Neuronal stem cell (in vitro differentiated cells): ENCODE measurements around the gene GPR35.

Source experiments
- DNase-seq: peaks from one replicate; pipeline ENCODE4 v3.0.0-alpha.2; 2013; ENCODE audit warnings: low spot score
- H2AFZ ChIP-seq: one replicate; pipeline ENCODE4 v1.6.1; 2013; ENCODE audit warnings: mild to moderate bottlenecking, low read length, inconsistent platforms
- H2AK5ac ChIP-seq: 2 replicates; pipeline ENCODE4 v1.6.1; 2013; ENCODE audit warnings: low read depth, mild to moderate bottlenecking, inconsistent platforms, low read length, moderate library complexity, mixed read lengths
- H2BK120ac ChIP-seq: 2 replicates; pipeline ENCODE4 v1.6.1; 2013; ENCODE audit warnings: low read depth, mild to moderate bottlenecking, inconsistent platforms, low read length, moderate library complexity, mixed read lengths
- H2BK12ac ChIP-seq: one replicate; pipeline ENCODE4 v1.6.1; 2013; ENCODE audit warnings: low read length, inconsistent platforms
- H2BK15ac ChIP-seq: 2 replicates; pipeline ENCODE4 v1.6.1; 2013; ENCODE audit warnings: mild to moderate bottlenecking, low read length, inconsistent platforms, mixed read lengths
- H2BK5ac ChIP-seq: one replicate; pipeline ENCODE4 v1.6.1; 2013; ENCODE audit warnings: inconsistent platforms, mild to moderate bottlenecking, low read length, moderate library complexity
- H3K14ac ChIP-seq: one replicate; pipeline ENCODE4 v1.6.1; 2013; ENCODE audit warnings: low read length, inconsistent platforms
- H3K18ac ChIP-seq: 2 replicates; pipeline ENCODE4 v1.6.1; 2013; ENCODE audit warnings: low read length, inconsistent platforms
- H3K23ac ChIP-seq: 2 replicates; pipeline ENCODE4 v1.6.1; 2013; ENCODE audit warnings: low read depth, mild to moderate bottlenecking, mixed read lengths, low read length, inconsistent platforms; ENCODE audit not compliant: poor library complexity
- H3K27ac ChIP-seq: replicated peaks from 3 replicates; pipeline ENCODE4 v1.5.1; 2013; ENCODE audit warnings: low read length, inconsistent platforms
- H3K27me3 ChIP-seq, 3 experiments: 2 replicates each; pipeline ENCODE4 v1.6.1; 2013; ENCODE audit warnings: low read length in 3 of 3, mild to moderate bottlenecking in 2 of 3, inconsistent platforms in 1 of 3, low read depth in 1 of 3, mixed read lengths in 1 of 3, moderate library complexity in 1 of 3; ENCODE audit not compliant: control insufficient read depth in 3 of 3, insufficient read depth in 3 of 3
- H3K36me3 ChIP-seq, 2 donors: replicated peaks in 1 of 2; 2 replicates each; pipeline ENCODE4 v1.6.1; 2013; ENCODE audit warnings: low read length in 2 of 2; ENCODE audit not compliant: control insufficient read depth in 2 of 2, insufficient read depth in 2 of 2
- H3K4ac ChIP-seq: 2 replicates; pipeline ENCODE4 v1.6.1; 2013; ENCODE audit warnings: inconsistent platforms, mild to moderate bottlenecking, low read length, moderate library complexity
- H3K4me1 ChIP-seq, 2 donors: 1 replicate in 1 of 2; 2 replicates in 1 of 2; pipeline ENCODE4 v1.6.1; 2013; ENCODE audit warnings: low read length in 2 of 2, low read depth in 1 of 2; ENCODE audit not compliant: control insufficient read depth in 2 of 2, insufficient read depth in 1 of 2
- H3K4me2 ChIP-seq: one replicate; pipeline ENCODE4 v1.6.1; 2013; ENCODE audit warnings: mild to moderate bottlenecking, low read length, inconsistent platforms; ENCODE audit not compliant: insufficient read depth, poor library complexity, severe bottlenecking
- H3K4me3 ChIP-seq, 2 donors: 2 replicates each; pipeline ENCODE4 v1.5.1; 2013; ENCODE audit warnings: low read length in 2 of 2, mild to moderate bottlenecking in 2 of 2, inconsistent platforms in 1 of 2, moderate library complexity in 1 of 2
- H3K79me1 ChIP-seq: one replicate; pipeline ENCODE4 v1.6.1; 2013; ENCODE audit warnings: low read depth, mild to moderate bottlenecking, inconsistent platforms, low read length, moderate library complexity
- H3K9ac ChIP-seq: one replicate; pipeline ENCODE4 v1.6.1; 2013; ENCODE audit warnings: mild to moderate bottlenecking, low read depth, low read length, inconsistent platforms; ENCODE audit not compliant: poor library complexity
- H3K9me3 ChIP-seq, 2 donors: replicated peaks in 1 of 2; 2 replicates each; pipeline versions ENCODE3 to v1.6.1; 2013; ENCODE audit warnings: low read length in 2 of 2, mild to moderate bottlenecking in 2 of 2, inconsistent platforms in 1 of 2, low read depth in 1 of 2, mixed read lengths in 1 of 2, moderate library complexity in 1 of 2; ENCODE audit not compliant: control insufficient read depth in 2 of 2, insufficient read depth in 1 of 2
- H4K8ac ChIP-seq: one replicate; pipeline ENCODE4 v1.6.1; 2013; ENCODE audit warnings: low read depth, mild to moderate bottlenecking, inconsistent platforms, low read length, moderate library complexity
- H4K91ac ChIP-seq: one replicate; pipeline ENCODE4 v1.6.1; 2013; ENCODE audit warnings: low read length, low read depth, mild to moderate bottlenecking, inconsistent platforms; ENCODE audit not compliant: poor library complexity
- WGBS, 2 donors: extraction: QIAGEN DNeasy Blood & Tissue Kit; methylation state at CpG; one replicate each; pipeline ENCODE4 v1.1.7; 2013; ENCODE audit warnings: missing lambda C conversion rate in 2 of 2, mixed read lengths in 1 of 2; ENCODE audit not compliant: insufficient read length in 2 of 2, insufficient replicate concordance in 1 of 2; ENCODE audit errors: extremely low coverage in 2 of 2; 5-methylcytosine and 5-hydroxymethylcytosine counted together

Gene GPR35

DNA sequence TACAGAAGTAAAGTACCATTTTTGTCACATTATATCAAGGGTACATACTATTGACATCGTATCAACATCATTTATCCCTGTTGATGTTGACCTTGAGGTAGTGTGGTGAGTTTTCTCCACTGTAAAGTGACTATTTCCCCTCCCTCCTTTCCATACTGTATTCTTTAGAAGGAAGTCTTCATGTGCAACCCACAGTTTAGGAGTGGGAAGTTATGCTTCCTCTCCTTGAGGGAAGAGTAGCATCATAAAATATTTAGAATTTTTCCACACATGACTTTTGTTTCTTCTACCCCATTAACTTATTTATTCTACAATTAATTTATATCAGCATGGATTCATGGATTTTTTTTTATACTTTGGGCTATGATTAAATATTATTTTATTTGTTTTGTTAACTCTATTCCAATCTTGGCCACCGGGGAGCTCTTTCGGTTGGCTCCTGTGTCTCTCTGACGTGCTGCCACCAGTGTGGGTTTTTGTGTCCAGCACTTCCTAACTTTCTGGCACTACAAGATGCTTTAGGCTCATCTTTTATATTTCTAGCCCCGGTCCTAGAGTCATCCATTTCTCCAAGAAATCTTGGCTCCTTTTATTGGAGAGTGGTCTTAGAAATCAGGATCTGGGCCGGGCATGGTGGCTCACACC, 38.4 kb downstream of the GPR35 start:
- Histone ChIP-seq H2BK12ac (no peak overlapping the region), H2AK5ac (no peak overlapping the region)

DNA sequence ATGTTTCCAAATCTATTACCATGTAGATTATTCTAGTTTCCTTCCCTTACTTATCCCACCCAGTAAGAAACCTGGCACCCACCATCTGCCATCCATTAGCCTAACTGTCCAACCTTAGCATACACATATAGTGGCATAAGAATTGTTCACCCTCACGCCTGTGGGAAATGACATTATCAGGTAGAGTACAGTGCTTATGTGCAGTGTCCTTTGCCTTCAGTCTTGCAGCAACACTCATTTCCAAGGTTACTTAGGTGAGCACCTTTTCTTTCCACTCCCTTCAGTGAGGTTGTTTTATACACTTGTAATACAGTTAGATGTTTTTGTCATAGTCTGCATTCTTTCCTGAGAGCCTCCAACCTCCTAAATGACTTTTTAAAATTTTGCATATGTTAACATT, 39.3 kb downstream of the GPR35 start:
- no peak overlapping the region for H3K14ac ChIP-seq
- WGBS, 2 donors, result no CpG with 5 or more reads among the region's 1 CpG

More for the DNA sequence above, 38.4 kb downstream of the GPR35 start:
- no peak overlapping the region for H2BK5ac ChIP-seq
- H3K14ac ChIP-seq, result no peak overlapping the region
- no peak overlapping the region for H4K8ac ChIP-seq
- peaks cover 2 to 3% of the 10 kb centered on the region in 2 donors for H3K9me3 ChIP-seq
- H4K91ac ChIP-seq, result no peak overlapping the region
- H3K9ac ChIP-seq, result no peak overlapping the region
- WGBS, 2 donors, result no CpG with 5 or more reads among the region's 6 CpGs
- no peak for DNase-seq
- no peak overlapping the region for H3K18ac ChIP-seq
- H2BK120ac ChIP-seq, result no peak overlapping the region
- H3K27me3 ChIP-seq, result peaks cover 0 to 4% (median 2%) of the 10 kb centered on the region in 3 experiments
- no peak overlapping the region for H3K4me2 ChIP-seq
- no peak overlapping the region for H3K4me3 ChIP-seq
- no peaks in the 10 kb centered on the region for H3K36me3 ChIP-seq
- H3K27ac ChIP-seq, result no peak overlapping the region
- no peaks in the 10 kb centered on the region for H3K4me1 ChIP-seq
- H2AFZ ChIP-seq, result no peak overlapping the region
- H3K23ac ChIP-seq, result no peak overlapping the region
- H2BK15ac ChIP-seq, result no peak overlapping the region
- H3K79me1 ChIP-seq, result no peaks in the 10 kb centered on the region
- H3K4ac ChIP-seq, result no peak overlapping the region

GRCh38 chr2:240670402-240670801, 45.1 kb downstream of the GPR35 start:
- no peak overlapping the region for H3K4me2 ChIP-seq
- H3K9ac ChIP-seq, result no peak overlapping the region
- no peak overlapping the region for H3K4me3 ChIP-seq
- DNase-seq, result no peak
- no peaks in the 10 kb centered on the region for H3K9me3 ChIP-seq
- no peak overlapping the region for H2BK120ac ChIP-seq
- no peak overlapping the region for H3K14ac ChIP-seq
- H3K27ac ChIP-seq, result no peak overlapping the region
- H4K8ac ChIP-seq, result no peak overlapping the region
- H3K27me3 ChIP-seq, result peaks cover 0 to 15% (median 0%) of the 10 kb centered on the region in 3 experiments
- no peak overlapping the region for H3K4ac ChIP-seq
- H3K18ac ChIP-seq, result no peak overlapping the region
- H2AK5ac ChIP-seq, result no peak overlapping the region
- H4K91ac ChIP-seq, result no peak overlapping the region
- no peak overlapping the region for H3K23ac ChIP-seq
- H2BK15ac ChIP-seq, result no peak overlapping the region
- H2AFZ ChIP-seq, result no peak overlapping the region
- no peaks in the 10 kb centered on the region for H3K36me3 ChIP-seq
- no peak overlapping the region for H2BK12ac ChIP-seq
- H2BK5ac ChIP-seq, result no peak overlapping the region
- no CpG with 5 or more reads among the region's 7 CpGs for WGBS, 2 donors
- no peaks in the 10 kb centered on the region for H3K4me1 ChIP-seq
- no peaks in the 10 kb centered on the region for H3K79me1 ChIP-seq

More for the DNA sequence above, 39.3 kb downstream of the GPR35 start:
- no peaks in the 10 kb centered on the region for H3K79me1 ChIP-seq
- no peak overlapping the region for H2AK5ac ChIP-seq
- H3K27me3 ChIP-seq, result peaks cover 0 to 6% (median 0%) of the 10 kb centered on the region in 3 experiments
- no peak overlapping the region for H3K9ac ChIP-seq
- H2AFZ ChIP-seq, result no peak overlapping the region
- peaks cover 2 to 3% of the 10 kb centered on the region in 2 donors for H3K9me3 ChIP-seq
- no peak overlapping the region for H2BK12ac ChIP-seq
- H3K36me3 ChIP-seq, result no peaks in the 10 kb centered on the region
- H4K91ac ChIP-seq, result no peak overlapping the region
- no peak overlapping the region for H4K8ac ChIP-seq
- no peak for DNase-seq
- no peak overlapping the region for H3K4ac ChIP-seq
- H3K23ac ChIP-seq, result no peak overlapping the region
- H3K4me3 ChIP-seq, result no peak overlapping the region
- H3K4me1 ChIP-seq, result no peaks in the 10 kb centered on the region
- no peak overlapping the region for H2BK5ac ChIP-seq
- no peak overlapping the region for H3K27ac ChIP-seq
- H2BK120ac ChIP-seq, result no peak overlapping the region
- H3K4me2 ChIP-seq, result no peak overlapping the region
- H3K18ac ChIP-seq, result no peak overlapping the region
- no peak overlapping the region for H2BK15ac ChIP-seq

DNA sequence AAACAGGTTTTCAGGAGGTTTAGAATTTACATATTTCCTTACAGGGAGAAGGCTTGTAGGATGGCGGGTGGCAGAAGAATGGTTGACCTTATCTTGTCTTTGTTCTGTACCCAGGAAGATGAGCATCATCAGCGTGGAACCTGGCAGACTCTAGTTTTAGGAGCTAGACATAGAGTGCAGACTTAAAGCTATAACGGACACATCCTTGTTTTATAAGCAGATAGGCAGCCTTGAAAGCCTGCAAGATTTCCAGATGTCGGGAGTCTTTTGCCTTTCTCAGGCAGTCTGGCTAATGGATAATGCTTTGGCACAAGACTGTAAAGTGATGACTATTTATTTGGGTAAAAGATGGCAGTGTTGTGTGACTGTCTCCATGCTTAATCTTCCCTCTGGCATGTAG, 45.7 kb downstream of the GPR35 start:
- peaks cover 0 to 15% (median 0%) of the 10 kb centered on the region in 3 experiments for H3K27me3 ChIP-seq
- no peak overlapping the region for H3K23ac ChIP-seq
- H3K18ac ChIP-seq, result no peak overlapping the region

More for the DNA sequence above, 45.7 kb downstream of the GPR35 start:
- no peak overlapping the region for H3K27ac ChIP-seq
- H2AFZ ChIP-seq, result no peak overlapping the region
- H2BK12ac ChIP-seq, result no peak overlapping the region
- no peaks in the 10 kb centered on the region for H3K9me3 ChIP-seq
- no peak overlapping the region for H3K9ac ChIP-seq
- no peak overlapping the region for H2AK5ac ChIP-seq
- H3K4me3 ChIP-seq, result no peak overlapping the region
- WGBS, 2 donors, result no CpG with 5 or more reads among the region's 4 CpGs
- no peak overlapping the region for H2BK5ac ChIP-seq
- H3K79me1 ChIP-seq, result no peaks in the 10 kb centered on the region
- H3K36me3 ChIP-seq, result no peaks in the 10 kb centered on the region
- no peak for DNase-seq
- H2BK15ac ChIP-seq, result no peak overlapping the region
- H3K4me2 ChIP-seq, result no peak overlapping the region
- H4K8ac ChIP-seq, result no peak overlapping the region
- no peaks in the 10 kb centered on the region for H3K4me1 ChIP-seq
- no peak overlapping the region for H3K14ac ChIP-seq
- H3K4ac ChIP-seq, result no peak overlapping the region
- no peak overlapping the region for H4K91ac ChIP-seq
- no peak overlapping the region for H2BK120ac ChIP-seq
